Central memory CD4-positive, alpha-beta T cell (primary cell): ENCODE data around the gene PHF20.
"Not testable (repeated sequence)": the region's sequence is repeated elsewhere in the genome, so short reads cannot be mapped to it uniquely, and the experiment has no call there.

ENCODE experiments used
- DNase-seq: peaks from one replicate; pipeline ENCODE4 v3.0.0; 2022
- total RNA-seq, 3 experiments: gene quantifications; one replicate each; lab custom pipeline; 2026; lab: John Stamatoyannopoulos, UW

Gene PHF20
- 75.1 to 125 (median 119) reads per million in 3 experiments for total RNA-seq

GRCh38 chr20:35771689-35772562 lies at the start of gene PHF20:
Gene PHF20, plus strand, starts transcription at chr20:35772015. Its CDS starts 29,508 bp downstream, at chr20:35801523.
- DNase-seq = peak; percentile 99

GRCh38 chr20:35723275-35723639 lies 48.6 kb upstream of the PHF20 start:
- DNase-seq = not testable (repeated sequence)

- DNase-seq = not testable (repeated sequence)
Observed at GRCh38 chr20:35723652-35724320, 48.0 kb upstream of the PHF20 start.

GRCh38 chr20:35724321-35725230 lies 47.2 kb upstream of the PHF20 start:
- DNase-seq = no peak

GRCh38 chr20:35726842-35727711 lies 44.7 kb upstream of the PHF20 start:
- no peak for DNase-seq

- no peak for DNase-seq
Observed at GRCh38 chr20:35729283-35729807, 42.5 kb upstream of the PHF20 start.

- DNase-seq = no peak
Observed at GRCh38 chr20:35729836-35730582, 41.8 kb upstream of the PHF20 start.

- DNase-seq = no peak
Observed at GRCh38 chr20:35730583-35731468, 41.0 kb upstream of the PHF20 start.

GRCh38 chr20:35731469-35731788 lies 40.4 kb upstream of the PHF20 start:
- DNase-seq = no peak

- no peak for DNase-seq
Observed at GRCh38 chr20:35731862-35732643, 39.8 kb upstream of the PHF20 start.

- no peak for DNase-seq
Observed at GRCh38 chr20:35732644-35732982, 39.2 kb upstream of the PHF20 start.

- DNase-seq = no peak
Observed at GRCh38 chr20:35734374-35734773, 37.4 kb upstream of the PHF20 start.

- DNase-seq = no peak
Observed at GRCh38 chr20:35734777-35735649, 36.8 kb upstream of the PHF20 start.

- no peak for DNase-seq
Observed at GRCh38 chr20:35735826-35736470, 35.9 kb upstream of the PHF20 start.

- DNase-seq = no peak
Observed at GRCh38 chr20:35737865-35738333, 33.9 kb upstream of the PHF20 start.

- no peak for DNase-seq
Observed at GRCh38 chr20:35738410-35739179, 33.2 kb upstream of the PHF20 start.
